SH-SY5Y (cell line): Measurements from ENCODE around the gene PCDHGA10.

Source experiments
- GATA2 ChIP-seq: IDR thresholded peaks from 2 replicates; pipeline ENCODE4 v1.6.1; 2011; ENCODE audit warnings: mild to moderate bottlenecking, low read depth, low read length
- GATA3 ChIP-seq: IDR thresholded peaks from 2 replicates; pipeline ENCODE4 v1.6.1; 2011; ENCODE audit warnings: low read depth, mild to moderate bottlenecking, low read length, moderate library complexity

Gene PCDHGA10

GRCh38 chr5:141439411-141440141 is 26.8 kb downstream of the PCDHGA10 start:
- TF ChIP-seq GATA3: no peak
- no peak for TF ChIP-seq GATA2

GRCh38 chr5:141440341-141440740 is 27.6 kb downstream of the PCDHGA10 start:
- TF ChIP-seq GATA2 (no peak), GATA3 (no peak)

- no peak for TF ChIP-seq GATA2
- no peak for TF ChIP-seq GATA3
These were observed 28.9 kb downstream of the PCDHGA10 start for GRCh38 chr5:141441571-141442170.

GRCh38 chr5:141465351-141465750 is 52.6 kb downstream of the PCDHGA10 start:
- TF ChIP-seq GATA3 (no peak), GATA2 (no peak)
